GM18498 (cell line): ENCODE data around the gene EHD3.
A peak's percentile ranks its signal among the peaks of the same experiment; 100 is the strongest.

ENCODE experiments used
- ATAC-seq: cut with Tn5 transposase; IDR thresholded peaks from one replicate; pipeline ENCODE4 v1.9.1; 2021; ENCODE audit warnings: mild to moderate bottlenecking, moderate library complexity; ENCODE audit not compliant: unreplicated experiment

Gene EHD3

GRCh38 chr2:31253356-31254131 lies 19.6 kb downstream of the EHD3 start:
- ATAC-seq: no peak

DNA sequence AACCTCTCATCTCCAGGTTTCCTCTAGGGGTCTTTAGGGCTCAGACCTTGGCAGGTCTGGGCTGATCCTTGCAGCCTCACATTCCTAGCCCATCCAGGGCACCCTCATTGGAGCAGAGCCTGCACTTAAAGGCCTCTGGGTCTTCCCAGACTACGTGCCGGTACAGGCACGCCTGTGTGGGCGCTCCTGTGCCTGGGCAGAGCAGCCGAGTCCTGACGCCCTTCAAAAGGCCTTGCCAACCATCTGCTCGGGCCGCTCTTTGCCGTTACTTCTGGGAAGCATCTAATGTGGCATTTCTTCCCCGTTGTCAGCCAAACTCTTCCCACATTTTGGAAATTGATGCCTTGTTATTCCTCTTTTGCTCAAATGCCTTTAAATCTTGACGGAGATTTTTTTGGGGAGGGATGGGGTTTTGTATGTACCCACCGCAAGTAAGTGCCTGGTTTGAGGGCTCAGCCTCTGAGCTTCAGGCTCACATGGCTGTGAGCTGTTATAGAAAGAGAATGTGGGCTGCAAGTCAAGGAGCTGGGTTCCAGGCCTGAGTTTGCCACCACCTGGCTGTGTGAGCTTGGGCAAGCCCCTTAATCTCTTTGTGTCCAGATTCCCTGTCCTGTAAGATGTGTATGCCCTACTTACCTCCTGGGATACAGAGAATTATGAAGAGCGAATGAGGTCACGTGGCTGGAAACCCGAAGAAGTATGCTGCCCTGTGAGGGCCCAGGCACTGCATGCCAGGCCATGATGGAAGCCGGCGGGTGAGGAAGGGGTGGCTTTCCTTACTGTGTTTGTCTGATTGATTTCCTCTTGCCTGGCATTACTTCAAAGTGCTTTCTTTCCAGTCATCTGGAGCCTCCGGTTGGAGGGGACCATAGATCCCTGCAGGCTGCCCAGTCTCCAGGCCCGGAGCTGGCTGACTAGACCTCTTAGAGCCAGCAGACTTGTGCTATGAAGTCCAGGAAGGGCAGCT lies 20.6 kb downstream of the EHD3 start:
- ATAC-seq: no peak

GRCh38 chr2:31255911-31256571 lies 22.1 kb downstream of the EHD3 start:
- ATAC-seq: peak; percentile 67

- ATAC-seq: peak; percentile 7
These were observed 22.8 kb downstream of the EHD3 start for GRCh38 chr2:31256611-31257382.

- ATAC-seq: peak; percentile 63
These were observed 24.4 kb downstream of the EHD3 start for GRCh38 chr2:31258351-31258750.

DNA sequence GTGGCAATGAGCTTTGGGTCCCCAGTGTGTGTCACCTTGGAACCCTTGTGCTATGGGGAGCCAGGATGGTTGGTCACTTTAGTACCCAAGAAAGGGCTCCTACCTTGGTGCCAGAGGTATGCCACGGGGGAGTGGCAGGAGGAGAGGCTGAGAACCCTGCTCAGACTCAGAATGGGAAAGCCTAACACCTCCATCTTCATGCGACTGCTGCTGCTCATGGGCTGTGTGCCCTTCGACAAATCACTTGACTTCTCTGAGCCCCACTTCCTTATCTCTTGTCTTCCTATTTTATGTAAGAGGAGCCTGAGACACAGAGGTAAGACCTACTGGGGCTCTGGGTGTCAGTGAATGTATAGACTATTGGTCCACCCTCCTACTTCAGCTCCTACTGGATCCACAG lies 25.1 kb downstream of the EHD3 start:
- no peak for ATAC-seq

- no peak for ATAC-seq
These were observed 26.9 kb downstream of the EHD3 start for GRCh38 chr2:31260870-31261269.

- no peak for ATAC-seq
These were observed 29.8 kb downstream of the EHD3 start for GRCh38 chr2:31263636-31264190.

DNA sequence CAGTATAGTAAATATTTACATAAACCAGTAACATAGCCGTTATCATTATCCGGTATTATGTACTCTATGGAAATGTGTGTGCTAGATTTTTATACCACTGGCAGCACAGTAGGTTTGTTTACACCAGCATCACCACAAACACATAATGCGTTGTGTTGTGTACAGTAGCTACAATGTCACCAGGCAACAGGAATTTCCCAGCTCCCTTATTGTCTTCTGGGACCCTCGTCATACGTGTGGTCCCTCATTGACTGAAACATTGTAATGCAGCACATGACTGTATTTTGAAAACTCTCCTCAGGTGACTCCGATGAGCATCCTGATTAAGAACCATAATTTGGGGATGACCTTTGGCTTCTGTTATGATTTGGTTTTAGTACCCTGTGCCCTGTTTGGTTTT lies 31.3 kb downstream of the EHD3 start:
- ATAC-seq: no peak

GRCh38 chr2:31266804-31267203 lies 32.9 kb downstream of the EHD3 start:
- no peak for ATAC-seq

GRCh38 chr2:31267437-31268120 lies 33.6 kb downstream of the EHD3 start:
- ATAC-seq: no peak

GRCh38 chr2:31268344-31268743 lies 34.4 kb downstream of the EHD3 start:
- no peak for ATAC-seq

GRCh38 chr2:31269087-31269486 lies 35.1 kb downstream of the EHD3 start:
- no peak for ATAC-seq

DNA sequence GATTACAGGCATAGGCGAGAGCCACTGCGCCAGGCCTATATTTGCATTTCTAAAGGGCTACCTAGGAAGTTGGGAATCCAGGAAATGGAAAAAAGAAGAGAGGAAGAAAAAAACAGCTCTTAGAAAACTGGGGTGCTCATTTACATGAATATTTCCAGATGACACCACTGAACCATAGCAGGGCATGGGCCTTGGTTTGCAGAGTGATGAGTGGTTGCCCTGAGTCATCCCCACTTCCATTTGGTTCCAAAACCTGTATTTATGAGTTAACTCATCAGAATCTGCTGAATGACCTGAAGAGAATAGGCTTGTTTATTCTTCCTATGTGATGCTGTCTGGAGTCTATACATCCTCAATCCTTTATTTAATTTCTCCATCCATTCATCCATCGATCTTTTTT lies 36.2 kb downstream of the EHD3 start:
- ATAC-seq: no peak

- ATAC-seq: no peak
These were observed 36.9 kb downstream of the EHD3 start for GRCh38 chr2:31270822-31271231.

- ATAC-seq: no peak
These were observed 37.9 kb downstream of the EHD3 start for GRCh38 chr2:31271851-31272267.

DNA sequence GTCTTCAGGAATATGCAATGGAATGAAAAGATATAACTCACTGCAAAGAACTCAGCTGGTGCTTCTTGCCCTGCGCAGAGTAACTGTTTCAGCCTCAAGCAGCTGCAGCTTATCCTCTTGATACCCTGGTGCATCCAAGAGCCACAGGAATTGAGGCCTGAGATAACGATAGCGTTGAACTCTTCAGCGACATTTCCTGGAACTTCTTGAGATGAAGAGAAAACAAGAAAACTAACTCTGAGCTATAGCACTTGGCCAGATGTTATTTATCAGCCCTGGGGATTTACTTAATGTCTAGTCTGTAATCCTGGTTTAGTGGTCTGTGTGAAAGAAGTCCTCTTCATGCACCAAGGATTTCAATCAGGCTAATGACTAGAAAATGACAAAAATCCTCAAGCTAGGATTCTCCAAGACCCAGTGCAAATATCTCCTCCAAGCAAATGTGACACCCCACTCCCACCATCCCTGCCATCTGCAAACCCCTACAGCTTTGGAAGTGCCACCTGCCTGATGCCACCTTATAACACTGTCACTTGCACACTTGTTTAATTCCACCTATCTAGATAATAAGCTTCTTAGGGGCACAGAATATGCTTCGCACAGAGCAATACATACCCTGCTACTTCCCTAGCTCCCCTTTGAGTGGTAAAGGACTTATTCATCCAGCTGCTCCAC lies 40.6 kb downstream of the EHD3 start:
- ATAC-seq: no peak

DNA sequence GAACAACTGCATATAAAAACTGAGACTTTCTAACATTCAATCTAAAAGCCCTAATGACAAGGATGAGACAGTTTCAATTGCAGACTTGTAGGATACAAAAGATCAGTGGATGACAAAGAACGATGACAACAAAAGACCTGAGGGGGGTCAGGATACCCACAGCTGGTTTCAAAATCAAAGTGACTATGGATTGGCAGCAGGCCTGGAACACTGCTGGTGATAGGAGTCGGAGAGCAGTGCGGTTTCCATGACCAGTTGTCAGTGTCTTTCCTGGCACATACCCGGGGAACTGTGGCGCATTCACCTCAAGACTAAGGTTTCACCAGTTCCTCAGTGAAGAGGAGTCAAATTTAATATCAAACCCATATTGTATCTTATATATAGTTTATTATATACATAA lies 42.0 kb downstream of the EHD3 start:
- ATAC-seq: no peak

DNA sequence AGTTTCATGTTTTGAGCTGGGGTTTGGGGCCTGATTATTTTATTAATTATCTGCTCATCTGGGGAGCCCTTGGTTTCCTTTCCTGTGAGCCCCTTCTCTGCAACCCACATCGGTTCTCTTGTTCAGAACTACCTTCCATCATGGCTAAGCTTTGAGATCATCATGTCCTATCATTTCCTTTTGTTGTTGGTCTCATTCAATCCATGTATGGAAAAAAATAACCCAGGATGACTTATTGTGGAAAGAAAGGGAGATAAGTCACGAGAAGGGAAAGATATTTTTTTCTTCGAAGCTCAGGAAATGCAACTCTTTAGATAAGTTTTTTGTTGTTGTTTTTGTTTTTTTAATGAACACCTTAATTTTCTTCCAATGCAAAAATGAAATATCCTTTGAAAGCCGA lies 43.7 kb downstream of the EHD3 start:
- ATAC-seq: no peak
